NCI-H2196 treated with DMSO at 0.1 percent for 48 hours (cell line): ENCODE data around the gene RAD51B.

Experiments used
- DNase-seq: peaks from one replicate; lab custom pipeline; 2025; ENCODE audit not compliant: unreplicated experiment; lab: John Stamatoyannopoulos, UW

Gene RAD51B

DNA sequence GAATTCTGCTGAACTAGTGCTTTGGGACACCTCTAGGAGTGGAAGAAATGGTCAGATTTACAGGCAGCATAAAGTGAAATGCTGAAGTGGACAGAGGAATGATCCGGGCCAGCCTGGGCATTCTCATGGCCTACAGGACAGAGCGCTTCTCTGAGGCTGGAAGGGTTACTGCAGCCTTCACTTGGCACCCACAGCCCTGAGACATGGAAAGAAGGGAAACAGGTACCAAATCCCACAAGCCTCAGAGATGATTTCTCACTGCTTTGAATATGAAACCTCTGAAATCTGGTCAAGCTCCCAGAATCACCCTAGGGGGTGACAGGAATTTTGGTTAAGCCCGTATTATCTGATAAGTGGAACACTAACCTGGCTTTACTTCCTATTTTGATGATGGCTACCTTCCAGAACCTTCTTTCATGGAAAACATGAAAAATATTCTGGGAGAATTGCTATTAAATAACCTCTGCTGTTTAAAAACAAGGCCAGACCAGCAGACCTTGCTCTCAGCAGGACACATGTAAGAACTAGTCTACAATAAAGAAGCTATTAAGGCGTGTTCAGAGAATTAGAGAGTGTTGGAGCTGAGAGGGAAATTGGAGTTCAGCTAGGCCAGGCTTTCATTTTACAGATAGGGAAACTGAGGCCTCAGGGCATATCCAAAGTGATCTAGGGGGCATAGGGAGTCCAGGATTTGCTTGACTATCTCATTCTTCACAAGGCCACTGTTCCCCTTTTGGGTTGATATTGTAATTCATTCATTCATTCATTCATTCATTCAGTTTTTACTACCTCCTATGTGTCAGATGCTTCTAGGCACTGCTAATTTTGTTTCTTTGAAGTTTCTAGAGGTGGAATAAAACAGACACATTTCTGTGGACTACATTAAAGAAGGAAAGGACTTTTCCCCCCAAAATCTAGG is 691.8 kb downstream of the RAD51B start:
- no peak for DNase-seq

- no peak for DNase-seq
Observed at GRCh38 chr14:68512088-68512487, 692.5 kb downstream of the RAD51B start.

DNA sequence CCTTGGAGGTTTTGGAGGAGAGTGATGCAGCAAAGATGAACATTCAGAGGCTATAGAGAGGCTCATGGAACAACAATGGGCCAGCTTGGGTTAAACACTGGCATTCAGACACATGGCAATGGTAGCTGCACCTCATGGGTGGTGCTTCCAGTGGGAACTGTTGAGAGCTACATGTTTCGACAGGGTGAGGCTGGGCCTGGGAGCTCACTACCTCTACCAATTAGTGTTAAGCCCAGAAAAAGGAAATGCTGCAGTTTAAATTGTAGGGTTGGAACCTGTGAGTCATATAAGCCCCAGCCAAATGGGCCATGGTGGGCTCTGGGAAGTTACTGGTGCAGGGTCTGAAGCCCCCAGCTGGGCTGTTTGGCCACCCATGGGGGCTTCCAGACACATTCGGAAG is 693.6 kb downstream of the RAD51B start:
- DNase-seq, result no peak

DNA sequence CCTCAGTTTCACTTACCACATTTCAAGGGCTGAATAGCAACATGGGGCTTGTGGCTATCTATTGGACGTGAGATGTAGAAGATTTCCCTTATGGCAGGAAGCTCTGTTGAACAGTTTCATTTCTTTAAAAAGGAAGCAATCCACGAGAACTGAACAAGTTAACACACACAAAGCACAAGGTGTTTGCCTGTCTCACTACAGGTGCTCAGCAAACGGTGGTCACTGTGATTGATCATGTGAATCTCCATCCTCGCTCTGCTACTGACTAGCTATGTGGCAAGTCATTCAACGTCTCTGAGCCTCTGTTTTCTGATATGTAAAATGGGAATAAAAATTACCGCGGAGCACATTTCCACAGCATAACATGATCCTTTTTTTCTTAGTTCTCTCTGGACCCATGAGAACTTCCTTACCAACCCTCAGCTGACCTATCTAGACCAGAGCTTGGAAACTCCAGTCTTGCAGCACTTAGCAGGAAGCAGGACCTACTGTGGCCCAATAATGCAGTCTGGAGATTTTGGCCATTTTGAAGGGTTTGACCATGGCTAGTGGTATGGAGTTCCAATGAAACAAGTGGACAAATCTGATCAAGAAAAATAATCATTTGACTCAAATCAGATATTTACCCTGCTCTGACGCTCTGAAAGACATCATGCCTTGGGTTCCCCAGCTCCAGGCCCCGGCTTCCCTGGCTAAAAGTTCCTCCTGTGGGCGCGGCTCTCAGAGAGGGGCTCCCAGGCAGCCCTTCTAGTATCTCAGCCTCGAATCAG is 694.4 kb downstream of the RAD51B start:
- no peak for DNase-seq

- DNase-seq, result no peak
Observed at GRCh38 chr14:68514608-68515194, 695.1 kb downstream of the RAD51B start.

DNA sequence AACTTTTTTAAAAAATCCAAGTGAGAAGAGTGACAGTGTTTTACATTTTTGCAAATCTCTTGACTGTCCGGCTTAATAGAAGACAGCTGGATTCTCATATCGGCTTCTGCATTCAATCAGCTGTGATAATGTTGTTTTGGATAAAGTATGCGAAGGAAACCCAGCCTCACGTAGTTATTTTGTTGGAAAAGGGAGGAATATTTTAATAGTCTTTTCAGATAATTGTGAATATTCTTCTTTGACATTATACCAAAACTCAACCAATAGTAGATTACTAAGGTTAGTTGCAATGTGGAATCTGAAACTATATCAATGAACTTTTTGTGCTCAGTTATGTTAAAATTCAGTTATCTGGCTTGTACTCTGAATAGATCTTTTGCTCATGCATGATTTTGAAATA is 696.8 kb downstream of the RAD51B start:
- DNase-seq, result no peak

DNA sequence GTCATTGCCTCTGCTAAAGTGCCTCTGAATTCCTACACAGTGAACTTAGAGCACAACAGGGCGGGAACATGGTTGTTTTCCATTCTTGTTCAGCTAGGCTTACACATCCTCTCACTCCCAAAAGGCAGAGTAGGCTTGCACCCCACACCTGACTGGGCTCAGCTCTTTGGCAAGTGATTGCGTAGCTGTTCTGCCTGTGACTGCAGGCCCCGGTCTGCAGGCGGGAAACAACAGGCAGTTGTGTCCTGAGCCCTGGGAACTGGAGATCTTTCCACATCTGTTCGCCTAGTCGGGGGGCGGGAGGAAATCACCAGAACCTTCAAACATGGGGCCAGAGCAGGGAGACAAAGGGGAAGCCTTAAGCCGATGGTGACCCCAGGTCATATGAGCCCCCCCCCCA is 698.6 kb downstream of the RAD51B start:
- no peak for DNase-seq

- DNase-seq, result no peak
Observed at GRCh38 chr14:68518761-68519670, 699.4 kb downstream of the RAD51B start.

DNA sequence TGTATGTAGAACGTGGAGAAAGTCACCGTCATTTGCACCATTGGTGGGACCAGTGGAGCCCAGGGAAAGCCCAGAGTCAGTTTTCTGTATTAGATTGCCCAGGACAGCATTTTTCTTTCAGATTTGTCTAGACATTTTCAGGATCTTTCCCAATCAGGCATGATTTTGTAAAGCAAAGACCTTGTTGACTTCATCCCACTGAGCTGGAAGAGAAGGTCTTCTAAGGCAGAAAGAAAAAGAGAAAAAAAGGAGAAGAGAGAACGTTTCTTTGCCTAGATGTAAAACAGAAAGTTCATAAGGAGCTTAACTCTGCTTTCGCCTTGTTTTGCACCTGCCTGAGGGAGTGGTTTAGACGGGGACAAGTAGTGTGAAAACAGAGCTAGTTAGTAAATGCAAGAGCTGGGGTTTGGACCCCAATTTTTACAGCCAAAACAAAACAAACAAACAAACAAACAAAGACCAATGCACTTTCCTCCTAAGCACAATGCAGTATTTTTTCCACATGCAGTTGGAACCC is 700.1 kb downstream of the RAD51B start:
- DNase-seq, result no peak

- DNase-seq, result peak; percentile 78
Observed at GRCh38 chr14:68520637-68521556, 701.3 kb downstream of the RAD51B start.

DNA sequence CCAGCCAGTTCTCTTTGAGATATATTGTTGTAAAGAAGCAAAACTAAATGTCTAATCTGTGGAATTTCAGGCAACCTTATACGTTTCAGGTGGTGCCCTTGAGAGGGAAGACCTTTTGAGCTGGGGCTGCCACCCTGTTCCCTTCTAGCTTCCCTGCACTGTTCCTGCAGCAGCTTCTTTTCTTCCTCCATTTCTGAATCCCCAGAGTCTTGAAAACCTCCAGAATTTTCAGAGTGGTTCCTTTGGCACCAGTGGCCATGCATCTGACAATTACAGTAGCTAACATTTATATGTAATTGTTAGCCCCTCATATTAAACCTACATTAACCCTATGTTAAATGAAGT is 702.0 kb downstream of the RAD51B start:
- no peak for DNase-seq

DNA sequence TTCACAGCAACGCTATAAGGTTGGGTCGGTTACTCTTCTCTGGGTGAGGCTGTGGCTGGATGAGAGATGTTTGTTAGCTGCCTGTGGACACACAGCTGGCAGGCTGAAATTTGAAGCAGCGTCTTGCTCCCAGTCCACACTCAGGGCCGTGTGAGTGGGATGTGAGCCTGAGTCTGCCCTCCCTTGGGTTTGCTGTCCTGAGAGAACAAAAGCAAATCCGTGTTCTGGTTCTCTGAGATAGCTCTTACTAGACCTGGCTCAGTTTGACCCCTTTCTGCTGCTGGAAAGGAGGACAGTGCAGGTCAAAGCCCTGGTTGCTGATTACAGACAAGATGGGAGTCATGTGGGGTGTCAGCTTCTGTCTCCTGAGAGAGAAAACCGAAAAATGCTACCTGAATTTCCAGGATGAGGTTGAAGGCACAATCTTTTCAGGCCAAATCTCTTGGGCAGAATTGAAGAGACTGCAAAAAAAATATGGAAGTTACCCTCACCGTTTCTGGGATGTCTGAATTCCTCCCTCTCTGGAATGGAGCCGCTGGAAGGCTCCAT is 702.5 kb downstream of the RAD51B start:
- no peak for DNase-seq

DNA sequence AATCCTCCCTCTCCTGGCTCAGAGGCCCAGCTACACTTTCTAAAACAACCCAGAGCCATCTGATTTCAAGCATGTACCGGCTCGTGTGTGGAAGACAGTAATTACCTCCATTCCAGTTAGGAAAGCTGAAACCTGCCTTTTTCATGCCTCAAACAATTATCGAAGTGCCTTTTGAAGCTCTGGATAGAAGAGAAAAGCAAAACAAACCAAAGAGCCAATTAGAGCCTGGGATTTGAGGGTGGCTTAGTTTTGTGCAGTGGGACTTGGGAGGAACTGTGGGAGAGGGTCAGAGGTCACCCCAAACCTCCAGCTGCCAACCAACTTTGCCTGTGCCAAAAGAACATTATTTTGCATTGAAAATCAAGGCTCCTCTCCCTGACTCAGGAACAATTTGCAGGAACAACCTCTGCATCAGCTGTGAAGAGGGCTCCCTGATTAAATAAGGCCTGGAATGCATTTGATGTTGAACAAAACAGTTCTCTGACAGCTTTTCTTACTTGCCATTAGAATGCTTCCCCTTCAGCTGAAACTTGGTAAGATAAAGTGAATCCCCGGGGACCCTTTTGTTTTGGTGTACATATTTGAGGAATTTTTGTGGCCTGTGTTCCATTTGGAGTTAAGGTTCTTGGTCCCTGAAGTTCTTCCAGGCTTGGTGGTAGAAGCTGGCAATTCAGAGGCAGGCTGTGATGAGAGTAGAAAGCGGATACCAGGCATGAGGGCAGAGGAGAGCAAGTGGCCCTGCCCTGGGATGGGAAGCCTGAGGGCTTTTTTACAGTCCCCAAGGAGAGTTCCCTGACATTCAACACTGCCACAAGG is 703.1 kb downstream of the RAD51B start:
- no peak for DNase-seq

- DNase-seq, result no peak
Observed at GRCh38 chr14:68523326-68523610, 703.7 kb downstream of the RAD51B start.

- DNase-seq, result no peak
Observed at GRCh38 chr14:68523989-68524725, 704.6 kb downstream of the RAD51B start.

GRCh38 chr14:68525516-68525915 is 705.9 kb downstream of the RAD51B start:
- DNase-seq, result no peak

DNA sequence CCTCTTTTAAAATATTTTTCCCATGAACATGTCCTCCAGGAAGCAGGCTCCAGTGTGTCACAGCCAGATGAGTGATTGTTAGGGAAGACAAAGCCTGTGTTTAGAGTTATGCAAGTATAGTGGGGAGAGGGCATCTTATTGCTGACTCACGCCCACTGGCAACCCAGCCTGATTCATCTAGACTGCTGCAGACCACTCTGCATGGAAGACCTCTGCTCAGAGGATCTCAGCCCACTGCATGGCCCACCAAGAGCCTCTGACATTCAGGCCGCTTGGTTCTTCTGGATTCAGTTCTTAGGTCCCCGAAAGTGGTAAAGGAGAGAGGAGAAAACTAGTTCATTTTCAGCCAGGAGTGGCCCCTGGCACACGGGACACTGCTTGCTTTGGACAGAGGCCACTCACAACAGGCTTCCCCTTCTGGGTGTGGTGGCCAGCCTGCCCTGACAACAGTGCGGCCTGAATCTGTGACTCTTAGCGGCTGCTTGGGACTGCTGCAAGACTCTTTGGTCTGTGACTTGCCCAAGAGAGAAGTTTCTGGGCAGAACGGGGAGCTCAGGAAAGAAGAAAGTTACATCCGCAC is 707.0 kb downstream of the RAD51B start:
- DNase-seq, result no peak
